Measurements from ENCODE around the gene SH3BP2. TPM values are rescaled to one million over a fixed set of nuclear protein-coding genes. Genes with fewer than 3 reads are reported as not detected.
"Not testable (repeated sequence)": the region's sequence is repeated elsewhere in the genome, so short reads cannot be mapped to it uniquely, and the experiment has no call there.

Gene SH3BP2
- total RNA-seq, 1 donor from 2014 or later = 70.8 TPM

DNA sequence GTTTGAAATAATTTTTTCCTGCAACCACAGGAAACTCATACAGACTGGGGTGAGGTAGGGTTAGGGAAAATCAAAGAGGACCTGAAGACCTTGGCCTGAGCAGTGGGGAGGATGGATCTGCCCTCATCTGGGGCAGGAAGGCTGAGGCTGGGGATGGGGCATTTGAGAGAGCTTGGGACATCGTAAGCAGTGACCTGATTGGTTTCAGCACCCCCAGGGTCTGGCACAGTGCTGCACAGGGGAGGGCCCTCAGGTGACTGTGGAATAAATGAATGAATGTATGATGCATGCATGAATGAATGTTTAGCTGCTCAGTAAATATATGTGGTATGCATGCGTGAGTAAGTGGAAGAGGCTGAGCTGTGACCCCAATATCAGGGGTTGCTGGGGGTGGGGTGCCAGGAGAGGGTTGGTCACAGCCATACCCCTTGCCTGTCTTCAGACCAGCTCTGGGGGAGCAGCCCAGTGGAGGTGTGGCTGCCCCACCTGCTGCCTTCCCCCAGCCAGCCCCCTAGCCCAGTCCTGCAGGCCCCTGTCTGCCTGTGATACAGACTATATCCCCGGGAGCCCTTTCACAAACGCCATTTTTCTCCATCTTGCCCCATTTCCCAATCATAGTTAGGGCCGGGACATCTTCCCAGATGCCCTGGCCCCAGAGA is 25.7 kb upstream of the SH3BP2 start:
- Mint-ChIP-seq H3K36me3 (ENCODE audit: insufficient read depth) (no peaks in the 10 kb centered on the region), H3K9me3 (ENCODE audit: low read depth) (no peaks in the 10 kb centered on the region), H3K27me3 (peaks cover 9% of the 10 kb centered on the region), H3K27ac (no peak overlapping the region), H3K4me3 (ENCODE audit: low read depth) (no peak overlapping the region), H3K4me1 (ENCODE audit: low read depth) (no peaks in the 10 kb centered on the region)
- TF ChIP-seq, protein P1, sequence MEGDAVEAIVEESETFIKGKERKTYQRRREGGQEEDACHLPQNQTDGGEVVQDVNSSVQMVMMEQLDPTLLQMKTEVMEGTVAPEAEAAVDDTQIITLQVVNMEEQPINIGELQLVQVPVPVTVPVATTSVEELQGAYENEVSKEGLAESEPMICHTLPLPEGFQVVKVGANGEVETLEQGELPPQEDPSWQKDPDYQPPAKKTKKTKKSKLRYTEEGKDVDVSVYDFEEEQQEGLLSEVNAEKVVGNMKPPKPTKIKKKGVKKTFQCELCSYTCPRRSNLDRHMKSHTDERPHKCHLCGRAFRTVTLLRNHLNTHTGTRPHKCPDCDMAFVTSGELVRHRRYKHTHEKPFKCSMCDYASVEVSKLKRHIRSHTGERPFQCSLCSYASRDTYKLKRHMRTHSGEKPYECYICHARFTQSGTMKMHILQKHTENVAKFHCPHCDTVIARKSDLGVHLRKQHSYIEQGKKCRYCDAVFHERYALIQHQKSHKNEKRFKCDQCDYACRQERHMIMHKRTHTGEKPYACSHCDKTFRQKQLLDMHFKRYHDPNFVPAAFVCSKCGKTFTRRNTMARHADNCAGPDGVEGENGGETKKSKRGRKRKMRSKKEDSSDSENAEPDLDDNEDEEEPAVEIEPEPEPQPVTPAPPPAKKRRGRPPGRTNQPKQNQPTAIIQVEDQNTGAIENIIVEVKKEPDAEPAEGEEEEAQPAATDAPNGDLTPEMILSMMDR (IDR thresholded peaks at IDR 0.05; ENCODE audit: unreplicated experiment) = no peak
- no peak for DNase-seq (ENCODE audit: low spot score, unreplicated experiment)

DNA sequence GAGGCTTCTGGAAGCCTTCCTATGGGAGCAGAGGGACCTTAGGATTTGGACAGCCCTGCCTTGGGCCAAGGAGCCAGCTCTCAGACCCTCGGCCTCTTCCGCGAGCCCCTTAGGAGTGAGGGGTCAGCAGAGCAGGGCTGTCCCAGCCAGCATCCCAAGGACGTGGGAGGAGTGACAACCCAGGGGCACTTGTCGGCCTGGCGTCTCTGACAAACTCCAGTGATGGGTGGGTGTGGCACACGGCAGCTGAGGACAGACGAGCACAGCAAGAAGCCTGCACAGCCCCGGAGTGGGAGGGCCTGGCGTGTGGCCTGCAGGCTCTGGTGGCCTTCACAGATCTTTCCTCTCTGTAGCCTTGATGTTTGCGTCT is 25.2 kb upstream of the SH3BP2 start:
- Mint-ChIP-seq H3K9me3 (ENCODE audit: low read depth) (no peaks in the 10 kb centered on the region), H3K4me3 (ENCODE audit: low read depth) (no peak overlapping the region), H3K27ac (no peak overlapping the region), H3K4me1 (ENCODE audit: low read depth) (no peaks in the 10 kb centered on the region), H3K36me3 (ENCODE audit: insufficient read depth) (no peaks in the 10 kb centered on the region), H3K27me3 (peaks cover 9% of the 10 kb centered on the region)
- no peak for DNase-seq (ENCODE audit: low spot score, unreplicated experiment)
- TF ChIP-seq, protein P1 (IDR thresholded peaks at IDR 0.05; ENCODE audit: unreplicated experiment) = no peak

DNA sequence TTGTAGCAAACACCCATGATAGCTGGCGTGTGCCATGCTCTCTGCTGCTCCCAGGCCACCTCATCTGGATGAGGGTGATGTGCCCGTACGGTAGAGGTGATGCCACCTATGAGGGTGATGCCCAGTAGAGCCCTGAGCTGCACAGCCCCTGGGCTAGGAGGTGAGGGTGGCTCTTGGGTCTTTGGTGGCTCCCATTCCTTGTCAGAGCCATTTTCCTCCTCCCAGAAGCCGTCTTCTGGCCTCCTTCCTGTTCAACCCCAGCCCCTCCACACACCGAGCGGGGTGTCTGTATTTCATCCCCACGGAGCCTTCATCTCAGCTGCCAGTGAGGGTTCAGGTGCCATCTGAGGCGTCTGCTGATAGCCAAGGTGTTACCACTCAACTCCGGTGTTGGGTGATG is 24.8 kb upstream of the SH3BP2 start:
- TF ChIP-seq, protein P1 (IDR thresholded peaks at IDR 0.05; ENCODE audit: unreplicated experiment) = no peak
- H3K27me3 Mint-ChIP-seq = peaks cover 9% of the 10 kb centered on the region
- no peaks in the 10 kb centered on the region for H3K4me1 Mint-ChIP-seq (ENCODE audit: low read depth)
- no peak overlapping the region for H3K4me3 Mint-ChIP-seq (ENCODE audit: low read depth)
- H3K9me3 Mint-ChIP-seq (ENCODE audit: low read depth) = no peaks in the 10 kb centered on the region
- DNase-seq (ENCODE audit: low spot score, unreplicated experiment) = no peak
- H3K36me3 Mint-ChIP-seq (ENCODE audit: insufficient read depth) = no peaks in the 10 kb centered on the region
- H3K27ac Mint-ChIP-seq = no peak overlapping the region

DNA sequence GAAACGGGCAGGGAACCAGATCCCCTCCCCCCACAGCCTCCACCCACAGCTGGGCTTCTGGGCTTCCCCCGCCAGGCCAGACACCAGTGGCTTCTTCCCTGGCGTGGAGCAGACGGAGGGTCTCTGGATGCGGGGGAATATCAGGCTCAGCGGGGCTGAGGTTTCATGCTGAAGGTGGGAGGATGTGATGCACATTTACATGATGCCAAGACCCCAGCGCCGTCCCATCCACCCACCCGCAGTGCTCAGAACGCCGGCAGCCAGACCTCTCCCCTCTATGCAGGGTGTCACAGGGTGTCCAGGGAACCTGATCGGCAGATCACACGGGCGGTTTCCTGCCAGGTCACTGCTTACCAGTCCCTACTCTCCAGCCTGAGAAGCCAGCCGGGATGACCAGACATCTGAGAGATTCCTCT is 24.0 kb upstream of the SH3BP2 start:
- H3K27ac Mint-ChIP-seq = peak overlapping the region; percentile 23
- no peaks in the 10 kb centered on the region for H3K4me1 Mint-ChIP-seq (ENCODE audit: low read depth)
- H3K36me3 Mint-ChIP-seq (ENCODE audit: insufficient read depth) = no peaks in the 10 kb centered on the region
- peaks cover 9% of the 10 kb centered on the region for H3K27me3 Mint-ChIP-seq
- TF ChIP-seq, protein P1 (IDR thresholded peaks at IDR 0.05; ENCODE audit: unreplicated experiment) = no peak
- no peak overlapping the region for H3K4me3 Mint-ChIP-seq (ENCODE audit: low read depth)
- DNase-seq (ENCODE audit: low spot score, unreplicated experiment) = no peak
- H3K9me3 Mint-ChIP-seq (ENCODE audit: low read depth) = no peaks in the 10 kb centered on the region

DNA sequence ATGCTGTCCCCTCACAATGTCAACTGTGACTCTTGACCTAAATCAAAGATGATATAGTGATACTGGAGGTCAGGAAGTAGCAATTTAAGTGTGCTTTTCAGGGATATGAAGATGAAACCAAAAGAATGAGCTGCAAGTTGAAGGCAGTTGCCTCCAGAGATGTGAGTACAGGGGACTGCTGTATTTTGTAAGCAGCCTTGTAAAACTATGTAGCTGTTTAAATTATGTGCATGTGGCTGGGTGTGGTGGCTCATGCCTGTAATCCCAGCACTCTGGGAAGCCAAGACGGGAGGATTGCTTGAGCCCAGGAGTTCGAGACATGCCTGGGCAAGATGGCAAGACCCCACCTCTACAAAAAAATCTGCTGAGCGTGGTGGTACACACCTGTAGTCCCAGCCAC is 21.6 kb upstream of the SH3BP2 start:
- no peak for DNase-seq (ENCODE audit: low spot score, unreplicated experiment)
- TF ChIP-seq, protein P1 (IDR thresholded peaks at IDR 0.05; ENCODE audit: unreplicated experiment) = no peak
- Mint-ChIP-seq H3K27ac (no peak overlapping the region), H3K36me3 (ENCODE audit: insufficient read depth) (no peaks in the 10 kb centered on the region), H3K4me3 (ENCODE audit: low read depth) (no peak overlapping the region), H3K4me1 (ENCODE audit: low read depth) (no peaks in the 10 kb centered on the region), H3K27me3 (peaks cover 7% of the 10 kb centered on the region), H3K9me3 (ENCODE audit: low read depth) (no peaks in the 10 kb centered on the region)

DNA sequence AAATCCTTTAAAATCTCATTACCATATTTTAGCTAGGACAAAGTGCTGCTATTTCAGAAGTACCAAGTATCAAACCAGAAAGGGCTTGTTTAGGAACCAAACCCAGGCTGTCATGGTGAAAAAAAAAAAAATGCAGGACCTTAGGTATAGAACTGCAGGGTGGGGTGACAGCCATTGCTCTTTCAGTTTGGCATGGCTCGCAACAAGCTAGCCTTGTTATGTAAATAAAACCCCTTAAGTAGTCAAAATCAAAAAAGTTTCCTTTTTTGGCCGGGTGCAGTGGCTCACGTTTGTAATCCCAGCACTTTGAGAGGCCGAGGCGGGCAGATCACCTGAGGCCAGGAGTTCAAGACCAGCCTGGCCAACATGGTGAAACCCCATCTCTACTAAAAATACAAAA is 12.2 kb upstream of the SH3BP2 start:
- DNase-seq (ENCODE audit: low spot score, unreplicated experiment); H3K9me3 Mint-ChIP-seq (ENCODE audit: low read depth); H3K36me3 Mint-ChIP-seq (ENCODE audit: insufficient read depth); H3K4me3 Mint-ChIP-seq (ENCODE audit: low read depth); H3K4me1 Mint-ChIP-seq (ENCODE audit: low read depth); H3K27ac Mint-ChIP-seq; H3K27me3 Mint-ChIP-seq: not testable (repeated sequence)

Data from progenitor cell of endocrine pancreas (in vitro differentiated cells).